Measurements from ENCODE around the gene BTG2.
"Not testable (repeated sequence)": the region's sequence is repeated elsewhere in the genome, so short reads cannot be mapped to it uniquely, and the experiment has no call there.

The BTG2 gene, protein sequence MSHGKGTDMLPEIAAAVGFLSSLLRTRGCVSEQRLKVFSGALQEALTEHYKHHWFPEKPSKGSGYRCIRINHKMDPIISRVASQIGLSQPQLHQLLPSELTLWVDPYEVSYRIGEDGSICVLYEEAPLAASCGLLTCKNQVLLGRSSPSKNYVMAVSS

DNA sequence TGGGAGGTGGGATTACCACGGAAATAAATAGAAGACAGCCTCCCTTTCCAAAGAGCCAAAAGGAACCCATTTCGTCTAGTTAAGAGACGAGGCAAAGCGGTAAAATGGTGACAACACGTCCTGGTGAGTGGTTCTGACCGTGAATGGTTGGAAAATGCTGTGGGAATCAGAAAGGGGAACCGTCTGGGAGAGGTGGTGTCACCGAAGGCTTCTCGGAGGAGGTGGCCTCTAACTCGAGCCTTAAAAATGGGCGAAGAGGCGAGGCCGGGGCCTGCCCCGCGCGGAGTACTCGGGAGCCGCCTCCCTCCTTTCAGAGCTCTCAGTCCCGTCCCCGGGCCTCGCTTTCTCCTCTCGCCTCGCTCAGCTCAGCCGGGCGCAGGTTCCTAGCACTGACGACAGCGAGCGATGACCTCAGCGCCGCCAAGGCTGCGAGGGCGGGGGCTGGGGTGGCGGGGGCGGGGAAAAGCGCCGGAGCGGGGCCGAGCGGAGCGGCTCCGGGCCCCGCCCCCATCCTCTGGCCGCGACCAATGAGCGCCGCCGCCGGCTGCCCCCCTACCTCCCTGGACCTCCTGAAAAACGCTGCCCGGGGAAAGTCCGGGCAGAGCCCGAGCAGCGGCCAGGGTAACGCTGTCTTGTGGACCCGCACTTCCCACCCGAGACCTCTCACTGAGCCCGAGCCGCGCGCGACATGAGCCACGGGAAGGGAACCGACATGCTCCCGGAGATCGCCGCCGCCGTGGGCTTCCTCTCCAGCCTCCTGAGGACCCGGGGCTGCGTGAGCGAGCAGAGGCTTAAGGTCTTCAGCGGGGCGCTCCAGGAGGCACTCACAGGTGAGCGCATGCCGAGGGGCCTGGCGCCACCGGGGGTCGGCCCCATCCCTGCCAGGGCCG, at the start of gene BTG2:
TSS of gene BTG2 (plus strand) at position 601 of the 890 bp plus-strand sequence. CDS start at position 689, 88 bp downstream.
- peak; percentile 88 for DNase-seq

DNA sequence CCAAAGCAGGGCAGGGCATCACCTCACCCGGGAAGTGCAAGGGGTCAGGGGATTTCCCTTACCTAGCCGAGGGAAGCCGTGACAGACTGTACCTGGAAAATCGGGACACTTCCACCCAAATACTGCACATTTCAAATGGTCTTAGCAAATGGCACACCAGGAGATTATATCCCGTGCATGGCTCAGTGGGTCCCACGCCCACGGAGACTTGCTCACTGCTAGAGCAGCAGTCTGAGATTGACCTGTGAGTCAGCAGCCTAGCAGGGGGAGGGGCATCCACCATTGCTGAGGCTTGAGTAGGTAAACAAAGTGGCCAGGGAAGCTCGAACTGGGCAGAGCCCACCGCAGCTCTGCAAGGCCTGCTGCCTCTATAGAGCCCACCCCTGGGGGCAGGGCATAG, 48.7 kb upstream of the BTG2 start:
- not testable (repeated sequence) for DNase-seq

DNA sequence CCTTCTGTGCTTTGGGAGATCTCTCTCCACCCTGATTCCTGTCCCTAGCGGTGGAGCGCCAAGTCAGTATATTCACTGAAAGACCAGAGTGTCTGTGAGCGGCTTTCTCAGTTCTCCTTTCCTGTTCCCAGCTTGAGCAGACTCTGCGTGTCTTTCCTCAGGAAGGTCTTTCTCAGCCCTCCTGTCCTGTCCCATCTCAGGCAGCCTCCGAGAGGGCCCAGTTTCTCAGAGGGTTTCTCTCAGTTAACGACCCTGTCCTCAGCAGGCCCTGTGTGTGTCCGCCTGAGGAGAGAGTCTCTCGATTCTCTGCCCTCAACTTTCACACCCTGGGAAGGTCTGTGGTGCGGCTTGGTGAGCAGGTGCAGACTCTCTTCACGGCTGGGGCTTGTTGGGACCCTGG, 41.8 kb upstream of the BTG2 start:
- no peak for DNase-seq

DNA sequence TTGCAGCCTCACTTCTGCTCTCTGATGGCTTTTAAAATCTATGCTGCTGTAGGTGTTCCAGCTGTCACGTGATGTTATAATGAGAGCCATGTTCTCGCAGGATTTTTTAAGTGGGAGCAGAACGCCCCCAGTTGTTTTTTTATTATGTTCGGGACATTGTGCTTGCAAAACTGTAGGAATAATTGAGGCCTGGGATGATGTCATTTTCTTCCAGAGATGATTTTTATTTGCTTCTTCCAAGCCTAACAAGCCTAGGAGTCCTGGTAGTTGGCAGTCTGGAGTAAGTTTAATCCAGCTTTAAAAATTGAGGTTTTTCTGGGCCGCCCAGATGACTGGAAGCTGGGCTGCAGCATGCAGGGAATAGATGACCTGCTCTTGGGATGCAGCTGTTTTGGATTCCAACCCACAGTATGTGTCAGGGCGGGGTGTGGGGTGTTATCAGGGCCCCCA, 41.2 kb upstream of the BTG2 start:
- no peak for DNase-seq

DNA sequence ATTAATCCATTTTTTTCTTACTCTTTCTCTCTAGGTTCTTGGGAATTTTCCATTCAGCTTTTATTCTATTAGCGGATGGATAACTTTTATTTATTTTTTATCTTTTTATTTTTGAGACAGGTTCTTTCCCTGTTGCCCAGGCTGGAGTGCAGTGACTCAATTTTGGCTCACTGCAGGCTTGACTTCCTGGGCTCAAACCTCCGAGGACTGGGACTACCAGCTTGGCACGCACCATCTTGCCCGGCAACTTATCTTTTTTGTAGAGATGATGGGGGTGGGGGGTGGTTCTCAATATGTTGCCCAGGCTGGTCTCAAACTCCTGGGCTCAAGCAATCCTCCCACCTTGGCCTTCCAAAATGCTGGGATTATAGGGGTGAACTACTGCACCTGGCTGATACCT, 39.8 kb upstream of the BTG2 start:
- DNase-seq, result no peak

DNA sequence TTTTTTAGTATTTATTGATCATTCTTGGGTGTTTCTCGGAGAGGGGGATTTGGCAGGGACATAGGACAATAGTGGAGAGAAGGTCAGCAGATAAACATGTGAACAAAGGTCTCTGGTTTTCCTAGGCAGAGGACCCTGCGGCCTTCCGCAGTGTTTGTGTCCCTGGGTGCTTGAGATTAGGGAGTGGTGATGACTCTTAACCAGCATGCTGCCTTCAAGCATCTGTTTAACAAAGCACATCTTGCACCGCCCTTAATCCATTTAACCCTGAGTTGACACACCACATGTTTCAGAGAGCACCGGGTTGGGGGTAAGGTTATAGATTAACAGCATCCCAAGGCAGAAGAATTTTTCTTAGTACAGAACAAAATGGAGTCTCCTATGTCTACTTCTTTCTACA, 39.2 kb upstream of the BTG2 start:
- not testable (repeated sequence) for DNase-seq

DNA sequence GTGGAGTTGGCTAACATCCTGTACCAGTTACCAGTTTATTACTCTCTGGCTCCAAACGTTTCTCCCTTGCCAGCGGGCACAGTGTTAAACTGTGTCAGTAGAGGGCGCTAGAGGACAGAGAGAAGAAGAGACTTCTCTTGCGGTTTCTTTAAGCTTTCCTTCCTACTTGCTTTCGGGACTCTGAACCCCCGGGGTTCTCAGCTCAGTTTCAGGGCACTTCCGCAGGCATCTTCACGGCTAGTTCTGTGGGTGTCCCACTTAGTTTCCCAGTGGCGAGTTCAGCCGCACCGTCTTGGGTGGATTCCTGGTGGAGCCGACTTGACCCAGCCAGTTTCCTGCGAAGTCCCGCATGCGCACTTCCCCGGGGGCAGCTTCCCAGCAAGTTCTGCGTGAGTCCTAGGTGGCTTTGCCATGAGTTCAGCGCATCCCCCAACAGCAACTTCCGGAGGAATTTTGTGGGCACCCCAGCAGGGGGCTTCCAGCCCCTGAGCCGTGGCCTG, 37.9 kb upstream of the BTG2 start:
- peak; percentile 67 for DNase-seq

DNA sequence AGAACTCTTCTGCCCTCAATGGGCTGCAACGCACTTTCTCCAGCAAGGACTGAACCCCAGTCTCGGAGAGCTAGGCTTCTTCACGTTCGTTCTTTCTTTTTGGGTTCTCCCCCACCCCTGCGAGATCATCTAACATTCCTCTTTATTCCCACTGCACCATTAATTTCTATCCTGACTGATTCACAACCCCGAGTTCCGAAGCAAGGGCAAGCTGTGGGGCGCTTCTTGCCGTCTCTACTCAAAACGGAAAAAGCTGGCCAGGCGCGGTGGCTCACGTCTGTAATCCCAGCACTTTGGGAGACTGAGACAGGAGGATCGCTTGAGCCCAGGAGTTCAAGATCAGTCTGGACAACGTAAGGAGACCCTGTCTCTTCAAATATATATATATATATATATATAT, 37.4 kb upstream of the BTG2 start:
- DNase-seq, result no peak

DNA sequence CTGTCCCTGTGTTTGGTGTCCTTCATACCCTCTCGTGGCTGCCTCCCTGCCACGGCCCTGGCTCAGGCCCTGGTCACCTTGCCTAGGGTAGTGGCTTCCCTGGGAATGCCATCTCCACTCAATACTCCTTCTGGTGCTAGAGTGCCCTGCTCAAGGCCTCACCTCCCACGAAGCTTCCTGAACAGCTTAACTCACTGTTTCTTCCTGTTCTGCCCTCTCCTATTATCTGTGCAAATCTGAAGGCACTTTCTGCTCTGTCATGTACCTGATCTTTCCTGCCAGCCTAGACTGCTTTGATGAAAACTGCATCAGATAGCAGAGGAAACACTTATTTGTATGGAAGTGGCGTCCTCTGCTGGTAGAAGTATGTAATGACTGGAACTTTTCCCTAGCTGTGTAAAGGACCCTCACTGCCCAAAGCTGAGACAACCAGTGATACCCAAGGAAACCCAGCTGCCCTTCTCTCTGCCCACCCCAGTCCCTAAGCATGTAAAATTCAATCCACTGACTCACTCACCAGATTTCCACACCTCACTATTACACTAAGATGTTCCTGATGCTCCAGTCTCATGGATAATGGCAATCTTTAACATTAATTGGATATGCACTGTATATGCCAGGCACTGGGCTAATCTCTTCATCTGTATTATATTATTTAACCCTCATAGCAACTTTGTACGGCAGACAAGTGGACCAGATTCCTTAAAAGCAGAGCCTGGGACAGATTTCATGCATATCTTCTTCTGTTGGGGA, 36.2 kb upstream of the BTG2 start:
- no peak for DNase-seq

DNA sequence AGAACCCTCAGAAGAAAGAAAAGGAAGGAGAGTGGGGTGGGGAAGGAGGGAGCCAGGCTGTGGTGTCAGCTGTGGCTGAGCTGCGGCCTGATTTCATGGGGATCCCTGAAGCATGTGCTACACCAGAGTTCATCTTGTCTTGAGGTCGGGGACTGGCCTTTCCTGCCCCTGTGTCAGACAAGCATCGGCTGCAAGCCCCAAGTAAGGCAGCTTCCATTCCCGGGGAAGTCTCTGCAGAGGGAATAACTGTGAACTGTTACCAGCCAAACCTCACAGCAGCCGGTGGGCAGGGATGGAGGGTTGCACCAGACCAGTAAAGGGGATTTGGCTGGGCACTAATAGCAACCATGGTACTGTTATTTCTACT, 35.7 kb upstream of the BTG2 start:
- no peak for DNase-seq

DNA sequence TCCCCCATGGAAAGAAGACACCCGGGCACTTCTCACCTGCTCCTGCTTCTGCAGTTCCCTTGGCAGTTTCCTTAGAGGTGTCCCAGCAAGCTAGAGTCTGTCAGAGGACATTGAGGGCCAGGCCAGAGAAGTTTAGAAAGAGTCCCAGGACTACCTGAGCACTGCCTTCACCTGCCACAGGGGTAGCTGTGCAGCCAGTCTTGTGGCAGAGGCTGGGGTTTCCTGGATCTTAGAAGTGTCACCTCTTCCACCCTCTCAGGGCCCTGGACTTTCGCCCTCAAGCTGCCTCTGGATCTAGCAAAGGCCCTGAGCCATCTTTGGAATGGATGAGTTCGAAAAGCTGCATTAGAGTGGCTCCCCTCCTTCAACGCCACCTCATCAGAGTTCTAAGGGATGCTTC, 34.9 kb upstream of the BTG2 start:
- no peak for DNase-seq

DNA sequence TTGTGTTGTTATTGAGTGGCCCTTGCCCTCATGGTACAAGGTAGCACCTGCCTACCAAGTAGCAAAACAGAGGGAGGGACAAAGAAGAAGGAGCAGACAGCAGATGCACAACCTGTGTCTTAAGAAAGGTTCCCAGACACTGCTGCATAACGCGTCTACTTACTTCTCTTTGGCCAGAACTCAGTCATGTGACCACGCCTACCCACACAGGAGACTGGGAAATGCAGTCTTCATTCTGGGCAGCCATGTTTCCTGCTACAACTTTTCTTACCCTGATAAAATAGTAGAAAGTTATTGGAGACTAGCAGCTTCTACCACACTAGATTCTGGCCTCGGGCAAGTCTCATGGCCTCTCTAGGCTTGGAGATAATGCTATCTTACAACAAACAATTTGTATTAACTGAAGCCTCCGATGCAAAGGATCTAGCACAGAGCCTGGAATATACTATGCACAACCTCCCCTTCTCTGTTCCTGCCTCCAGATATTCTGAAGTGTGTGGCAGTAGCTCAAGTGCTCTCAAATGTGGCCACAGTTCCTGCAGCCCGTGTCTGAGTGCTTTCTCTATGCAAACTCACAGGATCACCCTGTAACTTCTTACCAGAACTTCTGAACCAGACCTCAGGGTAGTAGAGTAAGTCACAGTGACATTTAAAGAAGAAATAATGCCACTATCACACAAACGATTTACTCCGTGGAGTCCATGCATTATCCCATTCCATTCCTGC, 34.1 kb upstream of the BTG2 start:
- DNase-seq, result peak; percentile 52

DNA sequence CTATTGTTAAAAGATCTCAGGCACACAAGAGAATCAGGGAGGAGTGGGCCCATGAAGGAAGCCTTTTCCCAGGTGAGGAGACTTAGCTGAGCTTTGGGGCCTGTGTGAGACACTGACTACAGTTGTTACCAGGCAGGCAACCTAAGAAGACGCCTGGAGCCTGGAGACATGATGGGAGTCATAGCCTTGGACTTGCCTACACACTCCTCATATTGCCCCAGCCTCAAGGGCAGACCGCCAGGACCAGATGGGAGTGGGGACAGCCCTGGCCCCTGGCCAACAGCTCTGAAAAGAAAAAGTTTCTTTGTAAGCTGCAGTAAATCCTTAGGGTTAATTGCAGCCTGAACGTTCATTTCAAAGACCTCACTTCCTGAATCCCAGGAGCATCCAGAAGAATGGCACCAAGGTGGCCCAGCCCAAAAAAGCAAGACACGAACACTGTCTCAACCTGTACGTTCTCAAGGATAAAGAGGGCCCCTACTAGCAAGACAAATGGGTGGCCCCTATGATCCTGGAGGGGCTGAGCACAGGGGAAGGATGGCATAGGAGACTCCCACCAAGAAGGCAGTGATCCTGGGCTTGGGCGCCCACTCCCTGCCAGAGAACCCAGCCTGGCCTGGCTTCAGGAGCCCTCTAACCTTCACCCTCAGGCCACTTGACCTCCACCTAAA, 33.2 kb upstream of the BTG2 start:
- no peak for DNase-seq

DNA sequence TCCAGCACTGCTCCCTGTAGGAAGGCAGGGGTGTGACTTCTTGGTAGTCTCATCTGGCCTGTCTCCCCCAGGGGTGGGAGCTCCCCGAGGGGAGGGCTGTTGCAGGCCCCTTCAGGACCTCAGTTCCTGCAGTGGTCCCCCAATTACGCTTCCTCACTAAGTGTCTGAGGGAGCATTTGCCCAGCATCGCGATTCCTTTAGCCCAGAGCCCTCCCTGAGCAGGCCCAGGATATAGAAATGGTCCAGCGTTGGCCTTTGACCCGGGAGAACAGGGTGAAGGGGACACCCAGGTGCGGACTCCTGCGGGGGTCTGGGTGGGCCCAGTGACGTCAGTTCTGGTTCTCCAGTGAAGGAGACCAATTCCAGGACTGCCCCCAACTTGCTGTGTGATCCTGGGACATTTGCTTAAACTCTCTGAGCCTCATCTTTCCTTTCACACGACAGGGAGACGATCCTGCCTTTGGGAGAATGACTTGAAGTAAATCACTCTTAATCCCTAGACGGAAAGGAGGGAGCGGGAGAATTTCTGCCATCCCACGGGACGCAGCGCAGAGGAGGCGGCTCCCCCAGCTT, 32.6 kb upstream of the BTG2 start:
- no peak for DNase-seq

DNA sequence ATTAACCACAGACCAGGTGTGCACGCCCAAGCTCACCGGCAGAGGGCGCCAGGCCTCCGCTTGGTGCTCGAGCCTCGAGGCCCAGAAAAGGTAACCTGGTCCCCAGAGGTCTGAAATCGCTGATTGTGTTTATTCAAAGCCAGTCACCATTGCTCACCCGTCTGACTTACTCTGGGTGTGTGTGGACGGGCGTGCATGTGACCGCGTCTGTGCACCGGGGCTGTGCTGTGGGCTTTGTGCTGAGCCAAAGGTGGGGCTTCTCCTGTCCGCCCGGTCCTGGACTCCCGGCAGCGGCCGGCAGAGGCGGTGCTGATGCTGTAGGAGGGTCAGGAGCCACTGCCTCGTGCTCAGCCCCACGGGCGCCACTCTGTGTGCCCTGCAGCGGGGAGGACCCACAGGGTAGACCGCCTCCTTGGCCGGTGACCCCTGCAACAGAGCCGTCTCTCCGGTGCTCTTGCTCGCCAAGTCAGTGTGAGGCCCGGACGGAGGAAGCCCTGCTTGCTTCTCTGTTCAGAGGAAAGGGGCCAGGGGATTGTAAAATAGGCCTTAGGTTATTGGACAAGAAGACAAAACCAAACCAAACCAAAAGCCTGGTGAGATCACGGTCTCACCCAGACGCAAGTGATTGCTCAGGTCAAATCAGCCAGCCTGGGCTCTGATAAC, 32.0 kb upstream of the BTG2 start:
- DNase-seq, result peak; percentile 92

DNA sequence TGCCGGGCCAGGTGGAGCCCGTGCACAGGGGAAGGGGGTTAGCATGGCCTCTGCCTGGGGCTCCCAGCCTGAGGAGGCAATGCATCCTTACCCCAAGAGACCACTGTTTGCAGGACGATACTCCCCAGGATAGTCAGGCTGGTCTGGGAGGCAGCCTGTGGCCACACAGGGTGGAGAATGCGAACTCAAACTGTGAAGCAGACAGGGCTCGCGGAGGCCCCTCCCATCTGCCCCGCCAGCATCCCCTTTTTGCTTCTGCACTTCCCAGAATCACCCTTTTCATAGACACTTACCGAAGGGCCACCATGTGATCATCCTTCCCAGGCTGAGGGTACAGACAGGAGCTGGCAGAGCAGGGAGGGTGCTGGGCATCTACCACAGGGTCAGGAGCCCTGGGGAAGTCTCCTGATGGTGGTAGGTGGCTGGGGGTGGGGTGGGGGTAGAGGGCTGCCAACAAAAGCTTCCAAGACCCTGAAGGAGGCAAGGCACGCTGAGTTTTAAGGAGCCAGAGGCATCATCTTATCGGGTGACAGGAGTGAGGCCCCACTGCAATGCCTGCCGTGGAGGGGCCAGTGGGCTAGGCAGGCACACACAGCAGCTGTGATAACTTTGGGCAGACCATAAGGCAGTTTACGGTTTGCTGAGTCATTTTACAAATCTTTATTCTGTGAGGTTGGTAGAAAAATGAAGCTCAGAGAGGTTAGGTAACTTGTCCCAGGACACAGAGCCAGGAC, 31.3 kb upstream of the BTG2 start:
- DNase-seq, result no peak

DNA sequence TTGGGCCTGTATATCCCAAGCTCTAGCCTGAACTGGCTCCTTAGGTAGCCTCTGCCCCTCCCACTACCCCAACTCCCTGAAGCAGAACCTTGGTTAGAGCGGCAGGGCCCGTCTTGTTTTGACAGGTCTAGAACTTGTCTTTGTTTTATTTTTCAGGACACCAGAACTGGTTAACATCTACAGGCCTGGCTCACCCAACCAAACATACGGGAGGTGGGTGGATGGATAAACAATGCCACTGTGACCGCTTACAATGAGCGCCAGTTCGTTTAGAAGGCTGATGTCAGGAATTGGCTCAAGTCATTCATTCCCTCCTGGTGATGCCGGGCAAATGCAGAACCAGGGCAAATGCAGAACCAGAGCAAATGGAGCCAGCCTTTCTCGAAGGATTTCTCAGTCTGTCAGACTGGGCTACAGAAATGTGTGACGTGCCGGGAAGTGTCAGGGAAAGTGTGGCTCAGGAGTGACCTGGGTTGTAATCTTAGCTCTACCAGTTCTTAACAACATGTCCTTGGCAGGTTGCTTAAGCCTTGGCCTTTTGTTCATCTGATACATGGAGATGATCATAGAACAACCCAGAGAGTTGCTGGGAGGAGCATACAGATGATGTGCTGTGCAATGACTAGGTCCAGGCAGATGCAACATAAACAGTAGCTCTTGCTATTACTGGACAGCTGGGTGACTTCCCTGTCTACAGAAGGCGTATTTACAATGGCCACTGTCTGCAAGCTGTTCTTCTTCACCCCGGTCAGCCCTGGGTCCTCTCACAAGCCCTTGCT, 30.5 kb upstream of the BTG2 start:
- no peak for DNase-seq

DNA sequence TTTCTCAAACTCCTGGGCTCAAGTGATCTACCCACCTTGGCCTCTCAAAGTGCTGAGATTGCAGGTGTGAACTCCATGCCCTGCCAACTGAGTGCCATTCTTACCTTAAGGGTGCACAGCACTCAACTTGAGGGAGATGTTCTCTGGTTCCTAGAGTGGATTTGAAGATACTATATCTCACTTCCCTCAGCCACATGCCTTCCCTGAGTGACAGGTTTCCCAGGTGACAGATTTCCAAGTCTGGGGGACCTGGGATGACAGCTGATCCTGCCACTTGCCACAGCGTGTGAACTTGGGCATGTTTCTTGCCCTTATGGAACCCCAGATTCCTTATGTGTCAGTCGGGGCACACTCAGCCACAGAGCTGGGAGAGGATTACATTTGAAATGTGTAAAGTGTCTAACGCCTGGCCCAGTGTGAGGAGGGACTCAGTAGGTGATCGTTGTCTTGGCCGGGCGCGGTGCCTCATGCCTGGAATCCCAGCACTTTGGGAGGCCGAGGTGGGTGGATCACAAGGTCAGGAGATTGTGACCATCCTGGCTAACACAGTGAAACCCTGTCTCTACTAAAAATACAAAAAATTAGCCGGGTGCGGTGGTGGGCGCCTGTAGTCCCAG, 29.6 kb upstream of the BTG2 start:
- no peak for DNase-seq

DNA sequence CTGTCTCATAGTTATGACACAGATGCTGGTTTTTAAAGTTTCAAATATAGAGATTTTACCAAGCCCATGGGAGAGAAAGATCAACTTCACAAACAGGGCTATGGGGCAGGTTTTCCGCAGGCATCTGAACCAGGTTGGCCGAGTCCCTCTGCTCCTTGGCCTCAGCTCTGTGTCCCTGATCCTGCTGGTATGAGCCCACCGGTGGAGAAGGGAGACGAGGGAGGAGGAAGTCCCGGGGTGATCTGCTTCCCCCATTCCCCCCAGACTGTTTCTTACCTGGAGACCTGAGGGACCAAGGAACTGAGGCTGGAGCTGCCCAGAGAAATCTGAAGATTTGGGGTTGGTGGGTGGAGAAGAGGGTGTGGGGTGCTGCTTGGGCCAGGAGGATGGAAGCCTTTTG, 28.9 kb upstream of the BTG2 start:
- DNase-seq, result no peak
